ENCODE measurements around the gene F7.
"Not testable (repeated sequence)": the region's sequence is repeated elsewhere in the genome, so short reads cannot be mapped to it uniquely, and the experiment has no call there.

Gene F7

DNA sequence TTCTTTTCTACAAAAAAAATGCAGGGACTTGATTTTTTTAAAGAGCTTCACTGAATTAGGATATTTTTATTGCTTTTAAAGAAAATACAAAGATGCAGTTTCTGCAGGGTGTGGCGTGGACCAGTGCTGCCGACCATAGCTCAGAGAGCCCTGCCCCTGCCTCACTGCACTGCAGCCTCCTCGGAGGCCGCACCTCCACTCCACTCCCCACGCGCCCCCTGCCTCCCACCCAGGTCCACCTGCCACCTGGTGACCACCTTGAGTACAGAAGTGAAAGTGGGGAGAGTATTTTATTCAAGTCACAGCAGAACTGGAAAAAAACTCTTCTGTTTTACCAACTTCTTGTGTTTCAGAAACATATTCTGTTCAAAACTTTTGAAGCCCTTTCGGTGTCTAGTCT is 7.9 kb upstream of the F7 start:
- TF ChIP-seq, protein P1, sequence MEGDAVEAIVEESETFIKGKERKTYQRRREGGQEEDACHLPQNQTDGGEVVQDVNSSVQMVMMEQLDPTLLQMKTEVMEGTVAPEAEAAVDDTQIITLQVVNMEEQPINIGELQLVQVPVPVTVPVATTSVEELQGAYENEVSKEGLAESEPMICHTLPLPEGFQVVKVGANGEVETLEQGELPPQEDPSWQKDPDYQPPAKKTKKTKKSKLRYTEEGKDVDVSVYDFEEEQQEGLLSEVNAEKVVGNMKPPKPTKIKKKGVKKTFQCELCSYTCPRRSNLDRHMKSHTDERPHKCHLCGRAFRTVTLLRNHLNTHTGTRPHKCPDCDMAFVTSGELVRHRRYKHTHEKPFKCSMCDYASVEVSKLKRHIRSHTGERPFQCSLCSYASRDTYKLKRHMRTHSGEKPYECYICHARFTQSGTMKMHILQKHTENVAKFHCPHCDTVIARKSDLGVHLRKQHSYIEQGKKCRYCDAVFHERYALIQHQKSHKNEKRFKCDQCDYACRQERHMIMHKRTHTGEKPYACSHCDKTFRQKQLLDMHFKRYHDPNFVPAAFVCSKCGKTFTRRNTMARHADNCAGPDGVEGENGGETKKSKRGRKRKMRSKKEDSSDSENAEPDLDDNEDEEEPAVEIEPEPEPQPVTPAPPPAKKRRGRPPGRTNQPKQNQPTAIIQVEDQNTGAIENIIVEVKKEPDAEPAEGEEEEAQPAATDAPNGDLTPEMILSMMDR (IDR thresholded peaks at IDR 0.05; ENCODE audit: insufficient read depth, low read length, poor library complexity, severe bottlenecking), result no peak
- Histone ChIP-seq H3K4me3 (replicated peaks; ENCODE audit: low read depth, low read length) (no peak overlapping the region), H3K27me3 (replicated peaks; ENCODE audit: control insufficient read depth, insufficient read depth, low read length) (no peaks in the 10 kb centered on the region), H3K36me3 (ENCODE audit: control insufficient read depth, insufficient read depth, low read length) (no peaks in the 10 kb centered on the region)
- no peak for DNase-seq (ENCODE audit: extremely low read depth, insufficient read length)

DNA sequence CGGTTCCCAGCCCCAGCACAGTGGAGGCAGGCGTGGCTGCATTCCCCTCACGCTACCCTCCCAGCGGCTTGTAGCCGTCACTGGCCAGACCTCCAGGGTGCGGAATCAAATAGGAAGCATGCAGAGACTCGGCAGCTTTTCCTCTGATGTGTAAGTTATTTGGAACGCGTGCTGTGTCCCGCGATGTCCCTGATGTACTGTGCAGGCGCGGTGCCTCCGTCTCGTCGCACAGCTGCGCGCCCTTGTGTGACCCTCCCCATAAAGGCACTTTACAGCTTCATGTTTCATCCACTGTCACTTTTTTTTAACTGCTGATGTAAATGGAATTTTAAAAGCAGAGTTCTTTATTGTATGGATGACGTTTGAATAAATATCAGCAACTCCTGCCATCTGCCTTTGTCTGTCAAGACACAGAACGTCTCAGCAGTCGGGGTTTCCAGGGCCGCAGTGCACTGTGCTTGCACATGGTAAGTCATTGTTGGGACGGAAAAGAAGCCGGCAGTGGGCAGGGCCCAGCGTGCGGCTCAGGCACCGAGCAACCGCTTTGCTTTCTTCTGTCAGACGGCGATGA is 7.3 kb upstream of the F7 start:
- H3K4me3 ChIP-seq (replicated peaks; ENCODE audit: low read depth, low read length), result no peak overlapping the region
- no peaks in the 10 kb centered on the region for H3K27me3 ChIP-seq (replicated peaks; ENCODE audit: control insufficient read depth, insufficient read depth, low read length)
- no peak for DNase-seq (ENCODE audit: extremely low read depth, insufficient read length)
- H3K36me3 ChIP-seq (ENCODE audit: control insufficient read depth, insufficient read depth, low read length), result no peaks in the 10 kb centered on the region
- TF ChIP-seq, protein P1 (IDR thresholded peaks at IDR 0.05; ENCODE audit: insufficient read depth, low read length, poor library complexity, severe bottlenecking), result no peak

DNA sequence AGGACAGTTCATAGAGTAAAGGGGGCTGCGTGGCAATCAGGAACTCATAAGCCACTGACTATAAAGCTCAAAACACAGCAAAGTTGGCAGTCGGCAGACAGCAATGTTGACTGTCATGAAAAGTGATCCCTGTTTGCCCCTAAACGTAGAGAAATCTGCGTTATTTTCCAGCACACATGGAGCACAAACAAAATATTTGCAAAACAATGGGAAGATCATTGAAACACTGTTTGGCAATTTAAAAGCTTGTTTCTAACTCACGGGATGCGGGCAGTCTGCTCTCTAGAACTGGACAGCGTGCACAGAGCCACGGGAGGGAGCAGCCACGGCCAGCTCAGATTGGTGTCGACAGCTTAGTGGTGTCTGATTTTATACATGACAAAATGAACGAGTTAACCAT is 6.4 kb upstream of the F7 start:
- no peaks in the 10 kb centered on the region for H3K27me3 ChIP-seq (replicated peaks; ENCODE audit: control insufficient read depth, insufficient read depth, low read length)
- H3K4me3 ChIP-seq (replicated peaks; ENCODE audit: low read depth, low read length), result no peak overlapping the region
- no peak for DNase-seq (ENCODE audit: extremely low read depth, insufficient read length)
- H3K36me3 ChIP-seq (ENCODE audit: control insufficient read depth, insufficient read depth, low read length), result no peaks in the 10 kb centered on the region
- TF ChIP-seq, protein P1 (IDR thresholded peaks at IDR 0.05; ENCODE audit: insufficient read depth, low read length, poor library complexity, severe bottlenecking), result no peak

DNA sequence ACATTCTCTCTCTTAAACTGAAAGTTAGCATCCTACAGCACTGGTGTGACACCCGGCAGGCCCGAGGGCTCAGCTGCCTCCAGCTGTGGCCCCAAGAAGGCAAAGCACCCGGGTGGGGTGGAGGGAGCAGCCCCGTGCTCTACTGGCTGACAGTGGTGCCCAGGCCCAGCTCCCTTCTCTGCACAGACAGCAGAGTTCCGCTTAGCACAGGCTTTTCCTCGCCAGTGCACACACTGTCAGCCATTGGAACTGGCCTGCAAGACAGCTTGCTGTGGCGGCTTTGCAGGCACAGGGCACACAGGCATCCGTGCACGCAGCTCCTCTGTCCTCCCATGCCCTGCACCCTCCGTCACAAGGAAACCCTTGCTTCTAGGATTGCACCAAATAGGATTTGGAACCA is 3.3 kb upstream of the F7 start:
- H3K4me3 ChIP-seq (replicated peaks; ENCODE audit: low read depth, low read length); DNase-seq (ENCODE audit: extremely low read depth, insufficient read length); H3K27me3 ChIP-seq (replicated peaks; ENCODE audit: control insufficient read depth, insufficient read depth, low read length); H3K36me3 ChIP-seq (ENCODE audit: control insufficient read depth, insufficient read depth, low read length): not testable (repeated sequence)

DNA sequence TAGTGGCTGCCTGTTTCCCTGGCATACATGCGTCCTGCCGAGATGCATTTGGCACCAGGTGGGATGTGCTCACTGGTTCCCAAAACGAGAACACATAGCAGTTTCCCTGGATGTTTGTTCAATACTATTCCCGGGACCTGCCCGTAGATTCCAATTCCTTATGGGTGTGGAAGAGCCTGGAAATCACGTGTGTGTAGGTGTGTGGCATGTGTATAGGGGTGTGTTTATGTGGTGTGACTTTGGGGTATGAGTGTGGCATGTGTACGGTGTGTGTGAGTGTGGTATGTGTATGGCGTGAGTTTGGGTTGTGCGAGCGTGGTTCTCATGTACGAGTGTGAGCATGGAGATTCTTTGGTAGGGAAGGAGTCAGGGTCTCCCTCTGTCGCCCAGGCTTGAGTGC is 2.9 kb upstream of the F7 start:
- H3K27me3 ChIP-seq (replicated peaks; ENCODE audit: control insufficient read depth, insufficient read depth, low read length), result no peaks in the 10 kb centered on the region
- TF ChIP-seq, protein P1 (IDR thresholded peaks at IDR 0.05; ENCODE audit: insufficient read depth, low read length, poor library complexity, severe bottlenecking), result no peak
- DNase-seq (ENCODE audit: extremely low read depth, insufficient read length), result no peak
- H3K36me3 ChIP-seq (ENCODE audit: control insufficient read depth, insufficient read depth, low read length), result no peaks in the 10 kb centered on the region
- no peak overlapping the region for H3K4me3 ChIP-seq (replicated peaks; ENCODE audit: low read depth, low read length)

DNA sequence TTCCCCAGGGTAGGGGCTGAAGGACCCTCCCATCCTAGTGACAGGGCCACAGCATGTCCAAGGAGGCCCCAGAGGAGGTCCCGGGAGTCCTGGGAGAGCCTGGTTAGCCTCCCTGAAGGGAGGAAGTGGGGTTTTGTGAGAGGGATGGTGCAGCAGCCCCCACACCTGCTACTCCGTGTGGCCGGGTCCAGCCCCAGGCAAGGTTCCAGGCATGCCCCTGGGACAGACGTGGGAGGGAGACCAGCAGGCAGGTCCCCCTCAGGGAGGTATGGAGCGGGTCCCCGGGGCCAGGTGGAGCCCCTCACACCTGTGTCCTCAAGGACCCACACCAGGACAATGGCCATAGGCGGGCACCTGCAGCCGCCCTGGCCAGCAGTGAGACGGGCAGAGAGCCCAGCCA is 1.9 kb upstream of the F7 start:
- TF ChIP-seq, protein P1 (IDR thresholded peaks at IDR 0.05; ENCODE audit: insufficient read depth, low read length, poor library complexity, severe bottlenecking), result no peak
- Histone ChIP-seq H3K36me3 (ENCODE audit: control insufficient read depth, insufficient read depth, low read length) (no peaks in the 10 kb centered on the region), H3K27me3 (replicated peaks; ENCODE audit: control insufficient read depth, insufficient read depth, low read length) (no peaks in the 10 kb centered on the region), H3K4me3 (replicated peaks; ENCODE audit: low read depth, low read length) (no peak overlapping the region)
- DNase-seq (ENCODE audit: extremely low read depth, insufficient read length), result no peak
